Right lobe of liver (tissue), 6 donors: ENCODE results near the gene SAPCD1. TPM values are rescaled to one million over a fixed set of nuclear protein-coding genes. Genes with fewer than 3 reads are reported as not detected.
A peak's percentile ranks its signal among the peaks of the same experiment; 100 is the strongest.

Source experiments
- ATAC-seq, 4 donors: fragments of 200-7000 bp; cut with Tn5 transposase; one replicate each; pipeline ENCODE4 v1.9.1; 2020; ENCODE audit warnings: mild to moderate bottlenecking in 4 of 4, moderate library complexity in 4 of 4
- DNase-seq, 3 donors: peaks; one replicate each; pipeline ENCODE4 v3.0.0-alpha.2; 2020
- H3K27ac ChIP-seq, 3 donors: fragments of 200-600 bp; one replicate each; pipeline ENCODE4 v1.8.0; 2022
- H3K27me3 ChIP-seq, 2 donors: fragments of 200-600 bp; one replicate each; pipeline ENCODE4 v1.8.0; 2022
- H3K36me3 ChIP-seq, 4 donors: fragments of 200-600 bp; sonication (generic) in 1 of 4; one replicate each; pipeline versions ENCODE4 v1.5.1 to v1.8.0; 2017 to 2022; ENCODE audit warnings: control low read depth in 1 of 4
- H3K4me1 ChIP-seq, 4 donors: fragments of 200-600 bp; sonication (generic) in 1 of 4; one replicate each; pipeline versions ENCODE4 v1.5.1 to v1.8.0; 2017 to 2022; ENCODE audit warnings: control low read depth in 1 of 4
- H3K4me3 ChIP-seq, 3 donors: fragments of 200-600 bp; one replicate each; pipeline ENCODE4 v1.8.0; 2022
- H3K9me3 ChIP-seq, 4 donors: fragments of 200-600 bp; sonication (generic) in 1 of 4; one replicate each; pipeline versions ENCODE4 v1.5.1 to v1.8.0; 2017 to 2022; ENCODE audit warnings: control low read depth in 1 of 4
- CTCF ChIP-seq, 4 donors: fragments of 200-600 bp in 3 of 4; fragments of 450-650 bp in 1 of 4; IDR thresholded peaks; one replicate each; pipeline versions ENCODE4 v1.5.1 to v1.8.0; 2016 to 2022; ENCODE audit warnings: antibody characterized with exemption in 4 of 4, mild to moderate bottlenecking in 2 of 4
- POLR2A ChIP-seq: fragments of 450-650 bp; IDR thresholded peaks from one replicate; pipeline ENCODE4 v1.6.1; 2017; ENCODE audit warnings: antibody characterized with exemption, mild to moderate bottlenecking
- WGBS: methylation state at CpG from one replicate; pipeline ENCODE4 v1.1.6; 2018; ENCODE audit warnings: low coverage, low lambda C conversion rate; ENCODE audit not compliant: insufficient coverage; ENCODE audit errors: missing lambda C conversion rate; 5-methylcytosine and 5-hydroxymethylcytosine counted together
- intact Hi-C, 2 donors: fragments of 100-400 bp; cut with DNase I; formaldehyde crosslinking; loops; one replicate each; pipeline versions ENCODE4 v1.11.2 to v1.14.1; 2022
- total RNA-seq, 6 experiments: library from RNA; depleted of rRNA in 2 of 6; stranded (reverse); fragments of >200 nt in 2 of 6; fragmentation: NEBNext Ultra II Directional in 3 of 6; extraction: Animal tissue kit (Norgen Biotek cat#: 25700) in 3 of 6; gene quantifications; one replicate each; pipeline versions ENCODE4 v1.1.0 to v1.2.4, GENCODE V29; 2016 to 2023
- donor health status: DM: no; HTN: yes; CAD: no.
- donor health status: DM: no; HTN: no; CAD: no.
- donor health status: DM: no; HTN: no; CAD: no.
- donor health status: DM: no; HTN: yes; CAD: no.
- donor health status: DM: no; HTN: yes; CAD: no.

The SAPCD1 gene
- total RNA-seq, 6 experiments from 2014 or later = 0.62 to 1.6 (median 0.90) TPM; not detected in 1

GRCh38 chr6:31729979-31730630 lies 32.4 kb upstream of the SAPCD1 start:
- peak overlapping the region; percentile 53 to 81 (median 68) for H3K4me3 ChIP-seq
- DNase-seq (peak; percentile 84 to 89 (median 86)), ATAC-seq (peak; percentile 70 to 79 (median 76))
- no peaks in the 10 kb centered on the region for H3K27me3 ChIP-seq
- peak overlapping the region; percentile 81 to 85 (median 83) for H3K27ac ChIP-seq
- peaks cover 0 to 10% (median 2%) of the 10 kb centered on the region in 4 donors for H3K4me1 ChIP-seq
- 15% methylated on average over 14 of the region's 46 CpGs for WGBS
- TF ChIP-seq CTCF (IDR thresholded peaks at IDR 0.05) (no peak), POLR2A (peak; percentile 43)
- no peaks in the 10 kb centered on the region for H3K9me3 ChIP-seq
- intact Hi-C loops = no loop called here
- H3K36me3 ChIP-seq = peaks cover 8 to 39% (median 15%) of the 10 kb centered on the region in 4 donors

- Histone ChIP-seq H3K27me3 (no peaks in the 10 kb centered on the region), H3K9me3 (no peaks in the 10 kb centered on the region), H3K27ac (peak overlapping the region in 2 of 3 donors; percentile 81 to 85), H3K4me3 (peak overlapping the region in 1 of 3 donors; percentile 68), H3K4me1 (peaks cover 0 to 13% (median 2%) of the 10 kb centered on the region in 4 donors), H3K36me3 (peaks cover 8 to 39% (median 15%) of the 10 kb centered on the region in 4 donors)
- no peak for ATAC-seq
- DNase-seq = peak in 1 of 3 donors; percentile 48
- intact Hi-C loops = no loop called here
- TF ChIP-seq POLR2A (no peak), CTCF (IDR thresholded peaks at IDR 0.05) (no peak)
- WGBS = 91% methylated on average over 9 of the region's 11 CpGs
Measured at GRCh38 chr6:31730631-31731086, 31.8 kb upstream of the SAPCD1 start.

DNA sequence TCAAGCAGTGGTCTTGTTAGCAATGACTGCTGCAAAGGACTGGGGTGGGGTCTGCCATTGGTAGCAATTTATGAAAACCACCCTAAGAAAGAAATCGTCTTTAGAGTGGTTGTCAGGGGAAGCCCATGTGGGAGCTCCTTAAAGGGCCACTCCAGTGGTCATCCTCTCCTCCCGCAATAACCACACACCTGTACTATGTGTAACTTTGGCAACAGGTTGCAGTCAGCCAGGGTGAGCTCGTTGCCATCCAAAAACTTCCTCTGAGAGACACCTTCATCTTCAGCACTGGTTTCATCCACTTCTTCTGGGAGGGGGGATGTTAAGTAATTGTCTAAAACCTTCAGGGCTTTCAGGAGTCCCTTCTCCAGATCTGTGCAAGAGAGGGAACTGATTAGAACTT lies 30.4 kb upstream of the SAPCD1 start:
- WGBS = 63% methylated on average over 1 of the region's 3 CpGs
- ATAC-seq (no peak), DNase-seq (no peak)

GRCh38 chr6:31733734-31734133 lies 28.7 kb upstream of the SAPCD1 start:
- peaks cover 8 to 34% (median 15%) of the 10 kb centered on the region in 4 donors for H3K36me3 ChIP-seq
- H3K27me3 ChIP-seq = no peaks in the 10 kb centered on the region
- peaks cover 0 to 36% (median 5%) of the 10 kb centered on the region in 4 donors for H3K4me1 ChIP-seq
- TF ChIP-seq POLR2A = no peak
- TF ChIP-seq CTCF (IDR thresholded peaks at IDR 0.05) = no peak
- H3K27ac ChIP-seq = peak overlapping the region in 1 of 3 donors; percentile 97
- intact Hi-C loops = no loop called here
- no peaks in the 10 kb centered on the region for H3K9me3 ChIP-seq
- DNase-seq (no peak), ATAC-seq (no peak)
- H3K4me3 ChIP-seq = no peak overlapping the region
- 93% methylated on average over 3 of the region's 4 CpGs for WGBS

More for the DNA sequence above, 30.4 kb upstream of the SAPCD1 start:
- Histone ChIP-seq H3K9me3 (no peaks in the 10 kb centered on the region), H3K27ac (peak overlapping the region in 2 of 3 donors; percentile 12 to 28), H3K27me3 (no peaks in the 10 kb centered on the region), H3K4me1 (peaks cover 0 to 20% (median 5%) of the 10 kb centered on the region in 4 donors), H3K36me3 (peaks cover 8 to 34% (median 15%) of the 10 kb centered on the region in 4 donors), H3K4me3 (no peak overlapping the region)
- TF ChIP-seq POLR2A (no peak), CTCF (IDR thresholded peaks at IDR 0.05) (no peak)
- intact Hi-C loops = no loop called here
